Measurements from ENCODE around the gene UBE2A.

The UBE2A gene

GRCh38 chrX:119602701-119603255, 28.4 kb downstream of the UBE2A start:
- no peak for TF ChIP-seq CTCF (IDR thresholded peaks at IDR 0.05; ENCODE audit: poor library complexity, severe bottlenecking)
- Histone ChIP-seq H3K36me3 (ENCODE audit: low read depth) (no peaks in the 10 kb centered on the region), H3K9me3 (ENCODE audit: severe bottlenecking) (no peaks in the 10 kb centered on the region), H3K27me3 (ENCODE audit: insufficient read depth, poor library complexity, severe bottlenecking) (no peaks in the 10 kb centered on the region), H3K27ac (ENCODE audit: poor library complexity, severe bottlenecking) (no peak overlapping the region), H3K4me3 (ENCODE audit: severe bottlenecking) (no peak overlapping the region), H3K4me1 (ENCODE audit: insufficient read depth, poor library complexity, severe bottlenecking) (peaks cover 5% of the 10 kb centered on the region)
- no peak for ATAC-seq (ENCODE audit: low read depth)
- DNase-seq (ENCODE audit: low spot score): no peak

- Histone ChIP-seq H3K36me3 (ENCODE audit: low read depth) (no peaks in the 10 kb centered on the region), H3K9me3 (ENCODE audit: severe bottlenecking) (no peaks in the 10 kb centered on the region), H3K27me3 (ENCODE audit: insufficient read depth, poor library complexity, severe bottlenecking) (no peaks in the 10 kb centered on the region), H3K27ac (ENCODE audit: poor library complexity, severe bottlenecking) (peak overlapping the region; percentile 51), H3K4me3 (ENCODE audit: severe bottlenecking) (peak overlapping the region; percentile 68), H3K4me1 (ENCODE audit: insufficient read depth, poor library complexity, severe bottlenecking) (peaks cover 5% of the 10 kb centered on the region)
- TF ChIP-seq CTCF (IDR thresholded peaks at IDR 0.05; ENCODE audit: poor library complexity, severe bottlenecking): no peak
- DNase-seq (ENCODE audit: low spot score) (no peak), ATAC-seq (ENCODE audit: low read depth) (no peak)
These were observed 30.6 kb downstream of the UBE2A start for GRCh38 chrX:119604766-119605463.

- peak overlapping the region; percentile 68 for H3K4me3 ChIP-seq (ENCODE audit: severe bottlenecking)
These were observed 31.3 kb downstream of the UBE2A start for GRCh38 chrX:119605464-119606279.

GRCh38 chrX:119606280-119607017, 32.1 kb downstream of the UBE2A start, which contains the start of gene NKRF:
NKRF (minus strand) TSS chrX:119606424.
- no peaks in the 10 kb centered on the region for H3K9me3 ChIP-seq (ENCODE audit: severe bottlenecking)

More at GRCh38 chrX:119605464-119606279, 31.3 kb downstream of the UBE2A start:
- TF ChIP-seq CTCF (IDR thresholded peaks at IDR 0.05; ENCODE audit: poor library complexity, severe bottlenecking): no peak
- H3K27ac ChIP-seq (ENCODE audit: poor library complexity, severe bottlenecking): peak overlapping the region; percentile 51
- peak; percentile 51 for ATAC-seq (ENCODE audit: low read depth)
- no peaks in the 10 kb centered on the region for H3K9me3 ChIP-seq (ENCODE audit: severe bottlenecking)
- no peaks in the 10 kb centered on the region for H3K27me3 ChIP-seq (ENCODE audit: insufficient read depth, poor library complexity, severe bottlenecking)
- H3K4me1 ChIP-seq (ENCODE audit: insufficient read depth, poor library complexity, severe bottlenecking): peaks cover 5% of the 10 kb centered on the region
- no peak for DNase-seq (ENCODE audit: low spot score)
- H3K36me3 ChIP-seq (ENCODE audit: low read depth): no peaks in the 10 kb centered on the region

More at GRCh38 chrX:119606280-119607017, 32.1 kb downstream of the UBE2A start, which contains the start of gene NKRF:
- Histone ChIP-seq H3K27me3 (ENCODE audit: insufficient read depth, poor library complexity, severe bottlenecking) (no peaks in the 10 kb centered on the region), H3K36me3 (ENCODE audit: low read depth) (no peaks in the 10 kb centered on the region), H3K4me1 (ENCODE audit: insufficient read depth, poor library complexity, severe bottlenecking) (peaks cover 5% of the 10 kb centered on the region), H3K27ac (ENCODE audit: poor library complexity, severe bottlenecking) (peak within 1 kb of the TSS; percentile 51), H3K4me3 (ENCODE audit: severe bottlenecking) (peak within 1 kb of the TSS; percentile 68)
- no peak for TF ChIP-seq CTCF (IDR thresholded peaks at IDR 0.05; ENCODE audit: poor library complexity, severe bottlenecking)
- DNase-seq (ENCODE audit: low spot score): peak; percentile 68
- peak; percentile 81 for ATAC-seq (ENCODE audit: low read depth)
